GM19023 (cell line): ENCODE measurements around the gene DCLK1.
"Not testable (repeated sequence)": the region's sequence is repeated elsewhere in the genome, so short reads cannot be mapped to it uniquely, and the experiment has no call there.

Experiments used
- ATAC-seq: cut with Tn5 transposase; IDR thresholded peaks from one replicate; pipeline ENCODE4 v1.9.1; 2021; ENCODE audit warnings: mild to moderate bottlenecking, moderate library complexity; ENCODE audit not compliant: unreplicated experiment

DCLK1 gene

DNA sequence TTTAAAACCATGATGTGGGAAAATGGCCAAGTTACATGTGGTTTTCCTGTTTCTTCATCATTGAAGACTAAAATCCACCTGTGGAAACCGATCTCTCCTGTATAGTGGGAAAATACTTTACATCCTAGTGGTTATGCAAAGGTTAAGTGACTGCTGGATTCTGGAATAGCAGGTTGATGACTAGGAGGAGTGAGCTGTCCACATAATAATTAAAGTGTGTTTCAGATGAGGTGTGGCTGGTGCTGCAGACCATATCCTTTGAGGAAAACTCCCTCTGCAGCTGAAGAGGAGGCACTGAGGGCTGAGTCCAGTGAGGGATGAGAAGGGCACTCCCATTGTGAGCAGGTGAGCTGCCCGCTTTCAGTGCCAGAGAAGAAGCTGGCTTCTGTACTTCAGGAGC lies 43.2 kb downstream of the DCLK1 start:
- no peak for ATAC-seq

GRCh38 chr13:36086117-36086516 lies 45.1 kb downstream of the DCLK1 start:
- ATAC-seq = no peak

- no peak for ATAC-seq
Measured at GRCh38 chr13:36084131-36084530, 47.1 kb downstream of the DCLK1 start.

- ATAC-seq = no peak
Measured at GRCh38 chr13:36082806-36083205, 48.4 kb downstream of the DCLK1 start.

GRCh38 chr13:36082396-36082795 lies 48.8 kb downstream of the DCLK1 start:
- ATAC-seq = no peak

GRCh38 chr13:36076211-36076610 lies 55.0 kb downstream of the DCLK1 start:
- no peak for ATAC-seq

- no peak for ATAC-seq
Measured at GRCh38 chr13:36074659-36075058, 56.5 kb downstream of the DCLK1 start.

DNA sequence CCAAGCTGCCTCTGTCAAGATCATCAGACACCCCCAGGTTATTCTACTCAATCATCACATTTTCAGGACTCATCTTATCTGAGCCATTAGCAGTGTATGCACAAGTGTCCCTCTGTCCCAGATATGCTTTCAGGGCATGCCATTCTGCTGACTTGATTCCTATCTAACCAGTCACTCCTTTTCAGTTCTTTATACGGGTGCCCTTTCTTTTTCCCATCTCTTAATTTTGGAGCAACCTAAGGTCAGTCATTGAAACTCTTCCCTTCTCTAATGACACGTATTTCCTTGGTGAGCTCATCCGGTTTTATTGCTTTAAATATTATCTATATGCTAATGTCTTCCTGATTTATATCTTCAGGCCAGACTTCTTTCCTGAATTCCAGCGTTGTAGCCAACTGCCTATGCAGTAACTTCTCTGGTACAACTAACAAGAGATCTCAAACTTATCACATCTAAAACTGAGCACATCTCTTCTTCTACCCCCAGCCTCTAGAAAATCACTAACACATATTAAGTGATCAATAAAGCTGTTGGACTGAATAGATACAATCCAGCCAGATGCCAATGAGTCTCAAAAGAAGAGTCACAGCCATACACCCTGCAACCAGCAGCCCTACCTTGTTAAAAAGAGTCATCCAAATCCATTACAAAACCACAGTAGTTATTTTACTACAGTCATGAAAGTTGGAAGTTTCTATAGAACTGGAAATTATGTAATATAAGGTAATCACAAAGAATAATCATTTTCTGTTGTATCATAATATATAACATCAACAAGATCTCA lies 58.8 kb downstream of the DCLK1 start:
- no peak for ATAC-seq

DNA sequence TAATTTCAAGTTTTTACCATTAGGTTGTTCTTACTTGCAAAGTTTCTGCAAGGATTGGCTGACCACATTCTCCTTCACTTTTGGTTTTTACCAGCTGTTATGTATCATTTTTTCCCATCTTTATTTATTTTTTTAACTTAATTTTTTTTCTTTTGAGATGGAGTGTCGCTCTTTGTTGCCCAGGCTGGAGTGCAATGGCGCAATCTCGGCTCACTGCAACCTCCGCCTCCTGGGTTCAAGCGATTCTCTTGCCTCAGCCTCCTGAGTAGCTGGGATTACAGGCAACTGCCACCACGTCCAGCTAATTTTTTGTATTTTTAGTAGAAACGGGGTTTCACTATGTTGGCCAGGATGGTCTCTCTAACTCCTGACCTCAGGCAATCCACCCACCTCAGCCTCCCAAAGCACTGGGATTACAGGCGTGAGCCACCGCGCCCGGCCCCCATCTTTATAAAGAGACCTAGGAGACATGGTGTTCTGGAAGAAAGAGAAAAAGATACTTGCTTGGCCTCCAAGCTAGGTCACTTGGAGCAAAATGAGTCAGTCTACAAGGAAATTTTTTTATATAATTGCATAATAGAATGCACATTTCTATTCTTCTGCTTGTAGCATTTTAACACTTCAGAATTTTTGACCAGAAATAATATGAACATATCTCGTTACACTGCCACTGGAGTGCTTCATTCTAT lies 60.5 kb downstream of the DCLK1 start:
- not testable (repeated sequence) for ATAC-seq

DNA sequence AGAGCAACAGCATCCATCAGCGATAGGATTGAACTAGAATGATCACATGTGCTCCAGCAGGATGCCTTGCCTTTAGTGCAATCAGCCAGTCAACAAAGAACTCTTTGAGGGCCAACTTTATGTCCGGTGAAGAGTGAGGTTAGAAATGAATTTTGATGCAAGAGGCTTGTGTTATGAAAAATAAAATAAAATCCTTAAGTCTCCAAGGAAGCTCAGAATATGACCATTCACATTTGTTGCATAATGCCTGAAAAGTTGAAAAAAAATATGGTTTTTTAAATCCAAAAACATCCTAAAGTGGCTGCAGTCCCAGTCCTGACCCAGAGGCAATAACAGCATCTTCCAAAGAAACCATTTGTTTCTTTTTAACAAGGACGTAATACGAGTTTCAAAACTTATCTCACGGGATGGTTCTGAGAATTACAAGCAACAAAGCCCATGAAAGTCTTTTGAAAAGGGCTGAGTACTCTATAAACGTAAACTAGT lies 61.3 kb downstream of the DCLK1 start:
- ATAC-seq = no peak

DNA sequence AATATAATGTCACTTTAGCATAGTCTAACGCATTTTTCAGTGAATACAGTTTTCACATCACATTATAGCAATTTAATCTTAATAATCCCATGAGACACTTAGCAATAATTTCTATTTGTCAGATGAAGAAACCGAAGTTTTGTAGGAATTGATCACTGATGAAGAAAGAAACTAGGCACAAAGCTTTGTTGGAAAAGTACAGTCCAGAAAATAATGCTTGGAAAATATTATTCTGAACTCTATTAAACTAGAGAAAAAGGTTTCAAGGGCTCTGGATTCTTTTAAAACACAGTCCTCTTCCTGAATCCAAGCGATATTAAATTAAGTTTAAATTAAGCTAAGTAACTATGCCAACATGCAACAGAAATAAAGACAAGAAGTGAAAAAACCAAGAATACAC lies 62.2 kb downstream of the DCLK1 start:
- ATAC-seq = no peak

DNA sequence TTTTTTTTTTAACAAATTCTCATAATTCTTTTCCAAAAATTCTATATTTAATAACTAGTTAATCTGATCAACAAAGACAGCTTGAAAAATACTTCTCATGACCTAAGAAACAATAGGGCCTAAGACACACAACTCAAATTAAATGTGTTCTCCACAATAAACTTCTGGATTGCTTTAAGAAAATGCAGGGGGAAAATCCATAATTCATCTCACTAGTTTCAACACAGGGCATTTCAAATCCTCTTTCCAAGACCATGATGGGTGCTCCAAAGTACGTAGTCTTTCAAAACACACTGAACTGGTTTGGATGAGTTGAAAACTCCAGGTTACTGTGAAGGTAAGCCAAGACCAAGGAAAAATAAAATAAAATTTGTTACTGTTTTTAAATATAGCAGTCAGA lies 62.6 kb downstream of the DCLK1 start:
- no peak for ATAC-seq

- no peak for ATAC-seq
Measured at GRCh38 chr13:36067746-36068381, 63.3 kb downstream of the DCLK1 start.

- no peak for ATAC-seq
Measured at GRCh38 chr13:36062249-36062648, 68.9 kb downstream of the DCLK1 start.

DNA sequence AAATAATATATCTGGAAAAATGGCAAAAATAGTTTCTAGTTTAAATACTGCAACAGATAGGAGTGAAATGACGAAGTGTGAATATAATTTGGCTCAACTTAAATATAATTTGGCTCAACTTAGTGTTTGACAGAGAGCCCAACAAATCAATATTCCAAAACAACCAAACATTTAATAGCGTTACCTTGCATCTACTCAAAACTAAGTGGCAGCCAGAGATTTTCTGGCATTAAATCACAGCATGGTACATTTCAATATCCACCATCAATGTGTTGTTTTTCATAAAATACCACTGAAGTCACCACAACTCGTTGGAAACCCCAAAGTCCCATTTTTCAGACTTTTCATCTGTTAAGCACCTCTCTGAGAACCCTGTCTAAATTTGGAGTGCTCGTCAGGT lies 69.6 kb downstream of the DCLK1 start:
- ATAC-seq = no peak

GRCh38 chr13:36061054-36061453 lies 70.1 kb downstream of the DCLK1 start:
- no peak for ATAC-seq

- ATAC-seq = no peak
Measured at GRCh38 chr13:36059321-36059720, 71.9 kb downstream of the DCLK1 start.

DNA sequence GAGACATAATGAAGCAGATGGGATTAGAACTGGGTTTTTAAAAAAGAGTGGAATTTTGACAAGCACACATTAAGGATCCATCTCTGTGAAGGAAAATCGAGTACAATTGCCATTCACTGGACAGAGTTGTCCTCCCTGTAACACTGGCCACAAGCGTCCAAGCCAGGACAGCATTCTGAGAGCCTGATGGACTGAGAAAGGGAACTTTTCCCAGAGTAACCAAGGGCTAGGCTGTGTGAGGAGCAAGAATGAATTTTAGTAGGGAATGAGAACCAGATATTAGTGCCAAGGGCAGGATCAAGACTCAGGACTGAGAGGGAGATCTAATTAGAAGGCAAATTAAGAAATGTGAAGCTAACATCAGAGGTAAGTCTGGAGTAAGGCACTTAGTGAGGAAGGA lies 73.1 kb downstream of the DCLK1 start:
- no peak for ATAC-seq

- no peak for ATAC-seq
Measured at GRCh38 chr13:36057547-36057946, 73.6 kb downstream of the DCLK1 start.

DNA sequence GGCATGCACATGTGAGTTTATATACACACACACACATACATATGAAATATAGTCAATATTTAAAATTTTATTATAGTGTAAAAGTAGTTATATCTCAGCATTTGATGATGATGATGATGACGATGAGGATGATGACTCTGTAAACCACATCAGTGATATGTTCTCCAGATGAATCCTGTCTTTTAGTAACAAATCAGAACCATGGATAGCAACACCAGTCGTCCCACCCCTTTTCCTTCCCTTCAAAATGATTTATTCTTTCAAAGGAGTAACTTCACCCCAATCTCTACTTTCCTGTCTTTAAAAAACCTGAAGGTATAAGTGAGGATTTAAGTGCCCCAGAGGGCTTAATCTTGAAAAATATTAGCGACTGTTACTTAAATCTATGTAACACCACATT lies 74.1 kb downstream of the DCLK1 start:
- no peak for ATAC-seq

DNA sequence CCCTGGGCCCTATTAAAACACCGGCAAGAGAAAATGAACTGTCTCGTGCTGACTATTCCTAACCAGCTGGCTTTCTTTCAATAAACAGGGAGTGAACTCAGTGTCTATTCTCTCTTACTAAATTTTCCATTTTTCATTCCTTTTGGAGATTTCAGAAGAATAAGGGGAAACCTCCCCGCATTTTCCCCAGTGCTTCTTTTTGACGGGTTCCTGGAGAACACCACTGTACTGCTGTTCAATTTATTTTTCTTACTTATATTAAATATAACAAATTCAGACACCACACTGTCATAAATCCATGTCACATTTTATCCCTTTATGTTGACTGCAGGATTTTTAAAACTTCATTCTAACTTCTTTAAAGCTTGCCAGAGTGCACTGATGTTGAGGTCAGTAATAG lies 75.8 kb downstream of the DCLK1 start:
- no peak for ATAC-seq

DNA sequence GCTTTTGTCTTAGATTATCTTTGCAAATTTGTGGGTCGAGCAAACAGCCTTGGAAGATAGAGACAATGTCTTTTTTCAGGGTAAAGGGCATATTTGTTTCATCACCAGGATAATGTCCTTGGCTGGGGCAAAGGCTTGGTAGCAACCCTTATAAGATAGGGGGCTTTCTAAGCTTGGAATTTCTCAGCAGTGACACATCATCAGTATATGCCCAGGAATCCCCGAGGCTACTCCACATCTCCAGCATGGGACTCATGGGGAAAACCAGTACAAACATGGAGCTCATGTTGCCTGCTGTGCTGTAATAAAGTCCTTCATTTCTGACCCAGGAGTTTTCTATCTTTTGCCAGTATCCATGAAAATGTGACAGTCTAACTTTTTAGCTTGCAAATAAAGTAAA lies 77.1 kb downstream of the DCLK1 start:
- no peak for ATAC-seq
